PC-9 (cell line): ENCODE data around the gene ZNF330. TPM values are rescaled to one million over a fixed set of nuclear protein-coding genes. Genes with fewer than 3 reads are reported as not detected.

Experiments
- BruUV-seq: library from RNA; stranded (reverse); fragments of 400-500 nt; replicated peaks from 2 replicates; lab custom pipeline; 2021; lab: Mats Ljungman, UMichigan
- CTCF ChIA-PET: fragments of 300-600 bp; sonication (Branson Sonifier 250); formaldehyde crosslinking; loops from one replicate; lab custom pipeline; 2022; ENCODE audit warnings: antibody characterized with exemption; lab: Charles Lee
- POLR2A ChIA-PET: fragments of 300-600 bp; sonication (Branson Sonifier 250); formaldehyde crosslinking; loops from one replicate; lab custom pipeline; 2022; ENCODE audit warnings: antibody characterized with exemption; ENCODE audit not compliant: unreplicated experiment; lab: Charles Lee
- DNase-seq, 2 experiments: peaks; one replicate each; pipeline versions ENCODE4 v3.0.0 to v3.0.0-alpha.2; 2015 to 2022; ENCODE audit warnings: mixed read lengths in 1 of 2
- H2AFZ ChIP-seq: fragments of 200-600 bp; sonication (generic); 2 replicates; pipeline ENCODE4 v1.8.1; 2017; ENCODE audit warnings: antibody characterized with exemption
- H3F3A ChIP-seq: fragments of 200-600 bp; sonication (generic); 2 replicates; pipeline ENCODE4 v1.8.1; 2017; ENCODE audit warnings: antibody characterized with exemption, mild to moderate bottlenecking, low read depth; ENCODE audit not compliant: insufficient read depth
- H3K27ac ChIP-seq: fragments of 200-600 bp; sonication (generic); 2 replicates; pipeline ENCODE4 v1.6.1; 2016; ENCODE audit warnings: mixed run types
- H3K27me3 ChIP-seq: fragments of 200-600 bp; sonication (generic); 2 replicates; pipeline ENCODE4 v1.6.1; 2016; ENCODE audit warnings: low read depth, mixed run types; ENCODE audit not compliant: insufficient read depth
- H3K36me3 ChIP-seq: fragments of 200-600 bp; sonication (generic); 2 replicates; pipeline ENCODE4 v1.6.1; 2016; ENCODE audit warnings: low read depth, mixed run types
- H3K4me1 ChIP-seq: fragments of 200-600 bp; sonication (generic); replicated peaks from 2 replicates; pipeline ENCODE4 v1.6.1; 2016; ENCODE audit warnings: mixed run types; ENCODE audit not compliant: insufficient read depth
- H3K4me2 ChIP-seq: fragments of 200-600 bp; sonication (generic); 2 replicates; pipeline ENCODE4 v1.6.1; 2017; ENCODE audit warnings: mixed run types
- H3K4me3 ChIP-seq: fragments of 200-600 bp; sonication (generic); 2 replicates; pipeline ENCODE4 v1.6.1; 2016; ENCODE audit warnings: mixed run types
- H3K79me2 ChIP-seq: fragments of 200-600 bp; sonication (generic); 2 replicates; pipeline ENCODE4 v1.6.1; 2017; ENCODE audit warnings: low read depth, mixed run types
- H3K9me2 ChIP-seq: fragments of 200-600 bp; sonication (generic); 2 replicates; pipeline ENCODE4 v1.8.1; 2017; ENCODE audit warnings: mild to moderate bottlenecking; ENCODE audit not compliant: insufficient read depth
- H3K9me3 ChIP-seq: fragments of 200-600 bp; sonication (generic); 2 replicates; pipeline ENCODE4 v1.8.1; 2016; ENCODE audit warnings: low read depth; ENCODE audit not compliant: insufficient read depth
- H4K20me1 ChIP-seq: fragments of 200-600 bp; sonication (generic); 2 replicates; pipeline ENCODE4 v1.8.1; 2017; ENCODE audit not compliant: insufficient read depth
- CTCF ChIP-seq: fragments of 200-600 bp; sonication (generic); conservative IDR thresholded peaks from 2 replicates; pipeline ENCODE4 v1.6.1; 2017; ENCODE audit warnings: mixed run types, antibody characterized with exemption, mild to moderate bottlenecking, moderate library complexity
- EZH2 ChIP-seq: fragments of 200-600 bp; sonication (generic); IDR thresholded peaks from 2 replicates; pipeline ENCODE4 v1.8.0; 2017; ENCODE audit warnings: antibody characterized with exemption, low read depth
- intact Hi-C: fragments of 100-400 bp; cut with micrococcal nuclease; formaldehyde crosslinking; loops from one replicate; pipeline ENCODE4 v1.10.0; 2022; ENCODE audit not compliant: unreplicated experiment
- total RNA-seq: library from RNA; stranded (reverse); gene quantifications from 2 replicates; pipeline ENCODE4 v1.2.3, GENCODE V29; 2021

Gene ZNF330
- total RNA-seq, 1 experiment from 2014 or later, result 22.5 TPM

- no peak for TF ChIP-seq EZH2
- no peak for TF ChIP-seq CTCF
- H3K4me3 ChIP-seq, result no peak overlapping the region
- no peaks in the 10 kb centered on the region for H3K4me1 ChIP-seq
- ChIA-PET POLR2A (interaction anchor here (0.6 kb wide), 1 partner anchor 1193 kb away, joined by 4 read pairs; no protein-coding TSS in a partner anchor), CTCF (no interaction called here)
- H3K36me3 ChIP-seq, result no peaks in the 10 kb centered on the region
- no peaks in the 10 kb centered on the region for H3K79me2 ChIP-seq
- intact Hi-C loops, result no loop called here
- H3F3A ChIP-seq, result no peaks in the 10 kb centered on the region
- no peak for DNase-seq
- H3K27ac ChIP-seq, result no peak overlapping the region
- H4K20me1 ChIP-seq, result no peaks in the 10 kb centered on the region
- no peak overlapping the region for H3K4me2 ChIP-seq
- H3K27me3 ChIP-seq, result no peaks in the 10 kb centered on the region
- no TSS peak for BruUV-seq
- no peak overlapping the region for H2AFZ ChIP-seq
- H3K9me3 ChIP-seq, result no peaks in the 10 kb centered on the region
- no peaks in the 10 kb centered on the region for H3K9me2 ChIP-seq
These were observed 55.1 kb downstream of the ZNF330 start for GRCh38 chr4:141275834-141276233.

GRCh38 chr4:141283152-141283551 lies 62.5 kb downstream of the ZNF330 start:
- ChIA-PET CTCF (no interaction called here), POLR2A (interaction anchor here (0.7 kb wide), 1 partner anchor 23 kb away, joined by 3 read pairs; no protein-coding TSS in a partner anchor)
- no peak for DNase-seq
- no TSS peak for BruUV-seq
- Histone ChIP-seq H3K79me2 (no peaks in the 10 kb centered on the region), H3F3A (no peaks in the 10 kb centered on the region), H3K27me3 (no peaks in the 10 kb centered on the region), H3K4me1 (no peaks in the 10 kb centered on the region), H3K9me2 (no peaks in the 10 kb centered on the region), H2AFZ (no peak overlapping the region), H3K4me3 (no peak overlapping the region), H3K9me3 (no peaks in the 10 kb centered on the region), H3K36me3 (no peaks in the 10 kb centered on the region), H3K27ac (no peak overlapping the region), H3K4me2 (no peak overlapping the region), H4K20me1 (no peaks in the 10 kb centered on the region)
- TF ChIP-seq EZH2 (no peak), CTCF (no peak)
- intact Hi-C loops, result no loop called here

- intact Hi-C loops, result no loop called here
- H3K9me3 ChIP-seq, result no peaks in the 10 kb centered on the region
- H3K4me3 ChIP-seq, result no peak overlapping the region
- no peaks in the 10 kb centered on the region for H4K20me1 ChIP-seq
- TF ChIP-seq EZH2, result no peak
- no peak for TF ChIP-seq CTCF
- H3K36me3 ChIP-seq, result no peaks in the 10 kb centered on the region
- no peaks in the 10 kb centered on the region for H3K9me2 ChIP-seq
- H2AFZ ChIP-seq, result no peak overlapping the region
- no TSS peak for BruUV-seq
- DNase-seq, result no peak
- no peaks in the 10 kb centered on the region for H3F3A ChIP-seq
- ChIA-PET CTCF (no interaction called here), POLR2A (interaction anchor here (0.7 kb wide), 1 partner anchor 24 kb away, joined by 3 read pairs; no protein-coding TSS in a partner anchor)
- H3K4me2 ChIP-seq, result no peak overlapping the region
- no peaks in the 10 kb centered on the region for H3K4me1 ChIP-seq
- H3K27ac ChIP-seq, result no peak overlapping the region
- H3K79me2 ChIP-seq, result no peaks in the 10 kb centered on the region
- H3K27me3 ChIP-seq, result no peaks in the 10 kb centered on the region
These were observed 62.9 kb downstream of the ZNF330 start for GRCh38 chr4:141283563-141283962.

Other genes starting within 250 kb of the ZNF330 start
- gene RNF150, start 87.4 kb upstream of the ZNF330 start, total RNA-seq, result 0.15 and 0.75 TPM in 2 replicates